ENCODE data around the gene SMARCC2.
A peak's percentile ranks its signal among the peaks of the same experiment; 100 is the strongest.

The SMARCC2 gene

DNA sequence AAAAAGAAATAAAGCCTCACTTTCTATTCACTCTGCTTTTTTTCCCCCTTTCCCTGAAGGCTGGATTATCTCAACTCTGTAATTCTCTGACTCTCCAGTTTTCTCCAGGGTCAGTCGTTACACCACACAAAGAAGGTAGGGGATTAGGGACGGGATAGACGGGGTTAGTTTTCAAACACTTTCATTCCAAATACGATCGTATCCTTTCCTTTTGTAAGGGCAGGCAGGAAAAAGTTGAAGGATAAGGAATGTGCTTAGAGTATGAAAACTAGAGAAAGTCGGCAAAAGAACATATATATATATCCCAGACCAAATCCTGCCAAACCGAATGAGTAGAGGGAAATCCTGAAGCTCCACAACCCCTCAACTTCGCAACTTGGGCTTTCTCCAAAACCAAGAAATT, 61.8 kb downstream of the SMARCC2 start (continued):
- TF ChIP-seq, protein P1, sequence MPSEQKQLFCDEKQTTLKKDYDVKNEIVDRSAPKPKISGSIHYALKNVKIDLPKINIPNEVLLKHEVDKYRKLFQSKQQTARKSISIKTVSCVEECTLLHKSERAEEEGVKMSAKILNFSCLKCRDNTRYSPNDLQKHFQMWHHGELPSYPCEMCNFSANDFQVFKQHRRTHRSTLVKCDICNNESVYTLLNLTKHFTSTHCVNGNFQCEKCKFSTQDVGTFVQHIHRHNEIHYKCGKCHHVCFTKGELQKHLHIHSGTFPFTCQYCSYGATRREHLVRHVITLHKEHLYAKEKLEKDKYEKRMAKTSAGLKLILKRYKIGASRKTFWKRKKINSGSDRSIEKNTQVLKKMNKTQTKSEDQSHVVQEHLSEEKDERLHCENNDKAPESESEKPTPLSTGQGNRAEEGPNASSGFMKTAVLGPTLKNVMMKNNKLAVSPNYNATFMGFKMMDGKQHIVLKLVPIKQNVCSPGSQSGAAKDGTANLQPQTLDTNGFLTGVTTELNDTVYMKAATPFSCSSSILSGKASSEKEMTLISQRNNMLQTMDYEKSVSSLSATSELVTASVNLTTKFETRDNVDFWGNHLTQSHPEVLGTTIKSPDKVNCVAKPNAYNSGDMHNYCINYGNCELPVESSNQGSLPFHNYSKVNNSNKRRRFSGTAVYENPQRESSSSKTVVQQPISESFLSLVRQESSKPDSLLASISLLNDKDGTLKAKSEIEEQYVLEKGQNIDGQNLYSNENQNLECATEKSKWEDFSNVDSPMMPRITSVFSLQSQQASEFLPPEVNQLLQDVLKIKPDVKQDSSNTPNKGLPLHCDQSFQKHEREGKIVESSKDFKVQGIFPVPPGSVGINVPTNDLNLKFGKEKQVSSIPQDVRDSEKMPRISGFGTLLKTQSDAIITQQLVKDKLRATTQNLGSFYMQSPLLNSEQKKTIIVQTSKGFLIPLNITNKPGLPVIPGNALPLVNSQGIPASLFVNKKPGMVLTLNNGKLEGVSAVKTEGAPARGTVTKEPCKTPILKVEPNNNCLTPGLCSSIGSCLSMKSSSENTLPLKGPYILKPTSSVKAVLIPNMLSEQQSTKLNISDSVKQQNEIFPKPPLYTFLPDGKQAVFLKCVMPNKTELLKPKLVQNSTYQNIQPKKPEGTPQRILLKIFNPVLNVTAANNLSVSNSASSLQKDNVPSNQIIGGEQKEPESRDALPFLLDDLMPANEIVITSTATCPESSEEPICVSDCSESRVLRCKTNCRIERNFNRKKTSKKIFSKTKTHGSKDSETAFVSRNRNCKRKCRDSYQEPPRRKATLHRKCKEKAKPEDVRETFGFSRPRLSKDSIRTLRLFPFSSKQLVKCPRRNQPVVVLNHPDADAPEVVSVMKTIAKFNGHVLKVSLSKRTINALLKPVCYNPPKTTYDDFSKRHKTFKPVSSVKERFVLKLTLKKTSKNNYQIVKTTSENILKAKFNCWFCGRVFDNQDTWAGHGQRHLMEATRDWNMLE (tag by site-specific recombination; conservative IDR thresholded peaks at IDR 0.05; ENCODE audit: low read depth) = no peak
- TF ChIP-seq, protein P2, sequence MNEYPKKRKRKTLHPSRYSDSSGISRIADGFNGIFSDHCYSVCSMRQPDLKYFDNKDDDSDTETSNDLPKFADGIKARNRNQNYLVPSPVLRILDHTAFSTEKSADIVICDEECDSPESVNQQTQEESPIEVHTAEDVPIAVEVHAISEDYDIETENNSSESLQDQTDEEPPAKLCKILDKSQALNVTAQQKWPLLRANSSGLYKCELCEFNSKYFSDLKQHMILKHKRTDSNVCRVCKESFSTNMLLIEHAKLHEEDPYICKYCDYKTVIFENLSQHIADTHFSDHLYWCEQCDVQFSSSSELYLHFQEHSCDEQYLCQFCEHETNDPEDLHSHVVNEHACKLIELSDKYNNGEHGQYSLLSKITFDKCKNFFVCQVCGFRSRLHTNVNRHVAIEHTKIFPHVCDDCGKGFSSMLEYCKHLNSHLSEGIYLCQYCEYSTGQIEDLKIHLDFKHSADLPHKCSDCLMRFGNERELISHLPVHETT (tag by site-specific recombination; IDR thresholded peaks at IDR 0.05) = 0 out of 2 replicates have a peak, but pooled peaks have one; percentile 50
- no peak for TF ChIP-seq SP2 (tag by site-specific recombination; IDR thresholded peaks at IDR 0.05)
- no peak for TF ChIP-seq GLIS2 (tag by site-specific recombination; IDR thresholded peaks at IDR 0.05)
- no peak for TF ChIP-seq HOXC10 (CRISPR knock-in tag; IDR thresholded peaks at IDR 0.05)
- TF ChIP-seq ZNF146 (tag by site-specific recombination; IDR thresholded peaks at IDR 0.05) = no peak
- TF ChIP-seq, protein P3, sequence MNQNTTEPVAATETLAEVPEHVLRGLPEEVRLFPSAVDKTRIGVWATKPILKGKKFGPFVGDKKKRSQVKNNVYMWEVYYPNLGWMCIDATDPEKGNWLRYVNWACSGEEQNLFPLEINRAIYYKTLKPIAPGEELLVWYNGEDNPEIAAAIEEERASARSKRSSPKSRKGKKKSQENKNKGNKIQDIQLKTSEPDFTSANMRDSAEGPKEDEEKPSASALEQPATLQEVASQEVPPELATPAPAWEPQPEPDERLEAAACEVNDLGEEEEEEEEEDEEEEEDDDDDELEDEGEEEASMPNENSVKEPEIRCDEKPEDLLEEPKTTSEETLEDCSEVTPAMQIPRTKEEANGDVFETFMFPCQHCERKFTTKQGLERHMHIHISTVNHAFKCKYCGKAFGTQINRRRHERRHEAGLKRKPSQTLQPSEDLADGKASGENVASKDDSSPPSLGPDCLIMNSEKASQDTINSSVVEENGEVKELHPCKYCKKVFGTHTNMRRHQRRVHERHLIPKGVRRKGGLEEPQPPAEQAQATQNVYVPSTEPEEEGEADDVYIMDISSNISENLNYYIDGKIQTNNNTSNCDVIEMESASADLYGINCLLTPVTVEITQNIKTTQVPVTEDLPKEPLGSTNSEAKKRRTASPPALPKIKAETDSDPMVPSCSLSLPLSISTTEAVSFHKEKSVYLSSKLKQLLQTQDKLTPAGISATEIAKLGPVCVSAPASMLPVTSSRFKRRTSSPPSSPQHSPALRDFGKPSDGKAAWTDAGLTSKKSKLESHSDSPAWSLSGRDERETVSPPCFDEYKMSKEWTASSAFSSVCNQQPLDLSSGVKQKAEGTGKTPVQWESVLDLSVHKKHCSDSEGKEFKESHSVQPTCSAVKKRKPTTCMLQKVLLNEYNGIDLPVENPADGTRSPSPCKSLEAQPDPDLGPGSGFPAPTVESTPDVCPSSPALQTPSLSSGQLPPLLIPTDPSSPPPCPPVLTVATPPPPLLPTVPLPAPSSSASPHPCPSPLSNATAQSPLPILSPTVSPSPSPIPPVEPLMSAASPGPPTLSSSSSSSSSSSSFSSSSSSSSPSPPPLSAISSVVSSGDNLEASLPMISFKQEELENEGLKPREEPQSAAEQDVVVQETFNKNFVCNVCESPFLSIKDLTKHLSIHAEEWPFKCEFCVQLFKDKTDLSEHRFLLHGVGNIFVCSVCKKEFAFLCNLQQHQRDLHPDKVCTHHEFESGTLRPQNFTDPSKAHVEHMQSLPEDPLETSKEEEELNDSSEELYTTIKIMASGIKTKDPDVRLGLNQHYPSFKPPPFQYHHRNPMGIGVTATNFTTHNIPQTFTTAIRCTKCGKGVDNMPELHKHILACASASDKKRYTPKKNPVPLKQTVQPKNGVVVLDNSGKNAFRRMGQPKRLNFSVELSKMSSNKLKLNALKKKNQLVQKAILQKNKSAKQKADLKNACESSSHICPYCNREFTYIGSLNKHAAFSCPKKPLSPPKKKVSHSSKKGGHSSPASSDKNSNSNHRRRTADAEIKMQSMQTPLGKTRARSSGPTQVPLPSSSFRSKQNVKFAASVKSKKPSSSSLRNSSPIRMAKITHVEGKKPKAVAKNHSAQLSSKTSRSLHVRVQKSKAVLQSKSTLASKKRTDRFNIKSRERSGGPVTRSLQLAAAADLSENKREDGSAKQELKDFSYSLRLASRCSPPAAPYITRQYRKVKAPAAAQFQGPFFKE (tag by site-specific recombination; IDR thresholded peaks at IDR 0.05; ENCODE audit: borderline replicate concordance) = no peak
- no peak for TF ChIP-seq ZNF394 (tag by site-specific recombination; IDR thresholded peaks at IDR 0.05; ENCODE audit: borderline replicate concordance)
- no peak for TF ChIP-seq ZNF16 (tag by site-specific recombination; IDR thresholded peaks at IDR 0.05; ENCODE audit: low read depth)
- TF ChIP-seq ZNF416 (tag by site-specific recombination; IDR thresholded peaks at IDR 0.05) = no peak
- no peak for TF ChIP-seq ZIC2 (tag by site-specific recombination; IDR thresholded peaks at IDR 0.05)
- TF ChIP-seq, protein P4, sequence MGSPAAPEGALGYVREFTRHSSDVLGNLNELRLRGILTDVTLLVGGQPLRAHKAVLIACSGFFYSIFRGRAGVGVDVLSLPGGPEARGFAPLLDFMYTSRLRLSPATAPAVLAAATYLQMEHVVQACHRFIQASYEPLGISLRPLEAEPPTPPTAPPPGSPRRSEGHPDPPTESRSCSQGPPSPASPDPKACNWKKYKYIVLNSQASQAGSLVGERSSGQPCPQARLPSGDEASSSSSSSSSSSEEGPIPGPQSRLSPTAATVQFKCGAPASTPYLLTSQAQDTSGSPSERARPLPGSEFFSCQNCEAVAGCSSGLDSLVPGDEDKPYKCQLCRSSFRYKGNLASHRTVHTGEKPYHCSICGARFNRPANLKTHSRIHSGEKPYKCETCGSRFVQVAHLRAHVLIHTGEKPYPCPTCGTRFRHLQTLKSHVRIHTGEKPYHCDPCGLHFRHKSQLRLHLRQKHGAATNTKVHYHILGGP (tag by site-specific recombination; IDR thresholded peaks at IDR 0.05) = no peak
- TF ChIP-seq, protein P5, sequence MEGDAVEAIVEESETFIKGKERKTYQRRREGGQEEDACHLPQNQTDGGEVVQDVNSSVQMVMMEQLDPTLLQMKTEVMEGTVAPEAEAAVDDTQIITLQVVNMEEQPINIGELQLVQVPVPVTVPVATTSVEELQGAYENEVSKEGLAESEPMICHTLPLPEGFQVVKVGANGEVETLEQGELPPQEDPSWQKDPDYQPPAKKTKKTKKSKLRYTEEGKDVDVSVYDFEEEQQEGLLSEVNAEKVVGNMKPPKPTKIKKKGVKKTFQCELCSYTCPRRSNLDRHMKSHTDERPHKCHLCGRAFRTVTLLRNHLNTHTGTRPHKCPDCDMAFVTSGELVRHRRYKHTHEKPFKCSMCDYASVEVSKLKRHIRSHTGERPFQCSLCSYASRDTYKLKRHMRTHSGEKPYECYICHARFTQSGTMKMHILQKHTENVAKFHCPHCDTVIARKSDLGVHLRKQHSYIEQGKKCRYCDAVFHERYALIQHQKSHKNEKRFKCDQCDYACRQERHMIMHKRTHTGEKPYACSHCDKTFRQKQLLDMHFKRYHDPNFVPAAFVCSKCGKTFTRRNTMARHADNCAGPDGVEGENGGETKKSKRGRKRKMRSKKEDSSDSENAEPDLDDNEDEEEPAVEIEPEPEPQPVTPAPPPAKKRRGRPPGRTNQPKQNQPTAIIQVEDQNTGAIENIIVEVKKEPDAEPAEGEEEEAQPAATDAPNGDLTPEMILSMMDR (tag by site-specific recombination; IDR thresholded peaks at IDR 0.05) = no peak
- TF ChIP-seq ZBTB48 (tag by site-specific recombination; IDR thresholded peaks at IDR 0.05) = peak; percentile 84
- no peak for TF ChIP-seq ZNF514 (tag by site-specific recombination; IDR thresholded peaks at IDR 0.05)
- no peak for TF ChIP-seq FEZF1 (tag by site-specific recombination; IDR thresholded peaks at IDR 0.05)
- TF ChIP-seq, protein P6, sequence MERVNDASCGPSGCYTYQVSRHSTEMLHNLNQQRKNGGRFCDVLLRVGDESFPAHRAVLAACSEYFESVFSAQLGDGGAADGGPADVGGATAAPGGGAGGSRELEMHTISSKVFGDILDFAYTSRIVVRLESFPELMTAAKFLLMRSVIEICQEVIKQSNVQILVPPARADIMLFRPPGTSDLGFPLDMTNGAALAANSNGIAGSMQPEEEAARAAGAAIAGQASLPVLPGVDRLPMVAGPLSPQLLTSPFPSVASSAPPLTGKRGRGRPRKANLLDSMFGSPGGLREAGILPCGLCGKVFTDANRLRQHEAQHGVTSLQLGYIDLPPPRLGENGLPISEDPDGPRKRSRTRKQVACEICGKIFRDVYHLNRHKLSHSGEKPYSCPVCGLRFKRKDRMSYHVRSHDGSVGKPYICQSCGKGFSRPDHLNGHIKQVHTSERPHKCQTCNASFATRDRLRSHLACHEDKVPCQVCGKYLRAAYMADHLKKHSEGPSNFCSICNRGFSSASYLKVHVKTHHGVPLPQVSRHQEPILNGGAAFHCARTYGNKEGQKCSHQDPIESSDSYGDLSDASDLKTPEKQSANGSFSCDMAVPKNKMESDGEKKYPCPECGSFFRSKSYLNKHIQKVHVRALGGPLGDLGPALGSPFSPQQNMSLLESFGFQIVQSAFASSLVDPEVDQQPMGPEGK (tag by site-specific recombination; IDR thresholded peaks at IDR 0.05) = no peak
- TF ChIP-seq ZNF433 (tag by site-specific recombination; IDR thresholded peaks at IDR 0.05; ENCODE audit: low read depth) = no peak
- TF ChIP-seq ZNF610 (tag by site-specific recombination; IDR thresholded peaks at IDR 0.05; ENCODE audit: borderline replicate concordance) = no peak
- TF ChIP-seq ZNF530 (tag by site-specific recombination; IDR thresholded peaks at IDR 0.05; ENCODE audit: low read depth) = no peak
- no peak for TF ChIP-seq GLIS1 (tag by site-specific recombination; IDR thresholded peaks at IDR 0.05)
- 0 out of 2 replicates have a peak, but pooled peaks have one; percentile 45 for TF ChIP-seq ZSCAN23 (tag by site-specific recombination; IDR thresholded peaks at IDR 0.05)

Data from HEK293 (cell line).